Measurements from ENCODE around the gene DAB2.
"Not testable (repeated sequence)": the region's sequence is repeated elsewhere in the genome, so short reads cannot be mapped to it uniquely, and the experiment has no call there.

The DAB2 gene

DNA sequence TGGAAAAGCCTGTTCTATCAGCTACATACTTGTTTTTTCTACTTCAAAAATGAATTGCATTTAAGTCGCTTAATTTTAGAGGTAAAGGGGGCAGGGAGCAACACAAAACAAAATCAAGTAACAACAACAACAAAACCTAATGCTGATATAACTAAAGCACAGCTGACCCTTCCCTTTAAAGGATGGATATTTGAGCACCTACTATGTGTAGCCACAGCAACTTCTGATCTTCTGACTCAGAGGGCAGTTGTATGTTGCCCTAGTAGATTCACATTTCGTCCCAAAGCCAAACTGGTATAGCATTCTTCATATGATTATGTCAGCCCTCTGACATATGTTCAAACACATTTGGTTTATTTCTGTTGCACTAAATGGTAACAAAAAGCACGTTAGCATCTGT is 6.8 kb downstream of the DAB2 start:
- DNase-seq = no peak

DNA sequence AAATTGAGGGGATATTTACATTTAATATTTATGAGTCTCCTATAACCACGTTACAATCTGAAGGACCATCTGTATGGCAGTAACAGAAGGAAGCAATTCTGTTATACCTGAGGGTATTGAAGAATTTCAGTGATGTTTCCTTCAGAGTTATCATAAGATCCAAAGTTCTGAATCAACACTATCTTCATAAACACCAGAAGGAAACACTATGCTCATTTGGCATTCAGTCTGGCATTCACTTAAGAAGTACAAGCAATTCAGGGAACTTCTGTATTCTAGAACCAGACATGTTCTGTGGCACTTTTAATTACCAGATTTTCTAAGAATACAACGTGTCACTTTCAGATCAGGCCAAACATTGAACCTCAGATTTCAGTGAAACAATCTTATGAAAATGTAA is 9.6 kb downstream of the DAB2 start:
- DNase-seq = no peak

DNA sequence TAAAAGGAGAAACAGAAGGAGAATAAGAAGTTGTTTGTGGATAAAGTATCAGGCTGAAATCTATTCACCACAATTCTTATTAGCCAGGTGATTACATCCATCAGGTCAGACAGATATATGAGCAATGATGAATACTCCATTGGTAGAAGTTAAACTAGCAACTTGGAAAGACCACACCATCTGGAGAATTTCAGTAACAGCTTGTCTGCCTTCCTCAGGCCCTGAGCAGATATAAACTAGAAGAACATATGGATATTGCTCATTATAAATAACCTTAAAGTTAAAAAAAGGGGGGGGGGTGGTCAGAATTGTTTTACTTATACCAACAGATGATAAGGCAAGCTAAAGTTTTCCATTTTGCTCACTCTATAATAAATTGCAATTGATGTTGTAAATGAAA is 10.4 kb downstream of the DAB2 start:
- DNase-seq = no peak

DNA sequence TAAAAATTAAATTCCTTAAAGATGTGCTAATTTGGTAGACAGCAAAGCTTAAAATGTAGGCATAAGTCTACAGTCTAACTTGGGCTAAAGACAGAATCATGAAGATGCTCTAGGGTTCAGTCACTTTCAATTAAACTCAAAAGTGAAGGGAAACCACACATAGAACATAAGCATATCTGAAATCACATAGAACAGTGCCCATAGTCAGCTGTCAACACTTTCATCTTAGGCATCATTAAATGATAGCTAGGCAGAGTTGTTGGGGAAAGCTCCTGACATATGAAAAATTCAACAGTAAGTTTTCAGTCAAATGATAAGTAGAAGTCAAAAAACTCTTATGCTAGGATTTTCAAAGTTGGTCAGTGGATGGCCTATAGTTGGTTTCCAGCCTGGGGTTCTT is 11.0 kb downstream of the DAB2 start:
- DNase-seq = no peak

DNA sequence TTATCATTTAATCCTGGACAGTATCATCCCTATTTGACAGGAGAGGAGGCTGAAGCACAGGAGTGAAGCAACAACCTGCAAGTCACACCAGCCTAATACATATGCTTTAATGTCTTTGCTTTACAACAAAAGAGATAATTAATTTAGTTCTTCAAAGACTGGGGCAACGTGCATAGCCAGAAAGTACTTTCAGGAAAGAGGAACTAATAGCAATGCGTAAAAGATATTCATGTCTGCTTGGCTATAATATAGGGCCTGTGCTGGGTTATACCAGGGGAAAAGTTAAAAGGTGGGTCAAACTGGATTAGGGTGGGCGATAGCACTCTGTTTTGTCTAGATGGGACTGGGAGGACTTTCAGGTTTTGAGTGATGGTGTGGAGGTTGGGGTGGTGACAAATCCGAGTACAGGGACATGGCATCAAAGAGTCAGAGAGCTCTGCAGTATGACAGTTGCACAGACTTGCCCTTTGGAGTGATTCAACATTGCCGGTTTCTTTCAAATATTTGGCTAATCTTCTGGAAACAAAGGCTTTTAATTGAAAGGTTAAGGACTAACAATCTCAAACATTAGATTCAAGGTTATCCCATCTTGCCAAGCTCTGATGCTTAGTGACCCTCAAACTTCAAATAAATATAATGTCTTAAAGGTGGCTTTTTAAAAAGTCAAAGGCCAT is 11.9 kb downstream of the DAB2 start:
- DNase-seq = no peak

DNA sequence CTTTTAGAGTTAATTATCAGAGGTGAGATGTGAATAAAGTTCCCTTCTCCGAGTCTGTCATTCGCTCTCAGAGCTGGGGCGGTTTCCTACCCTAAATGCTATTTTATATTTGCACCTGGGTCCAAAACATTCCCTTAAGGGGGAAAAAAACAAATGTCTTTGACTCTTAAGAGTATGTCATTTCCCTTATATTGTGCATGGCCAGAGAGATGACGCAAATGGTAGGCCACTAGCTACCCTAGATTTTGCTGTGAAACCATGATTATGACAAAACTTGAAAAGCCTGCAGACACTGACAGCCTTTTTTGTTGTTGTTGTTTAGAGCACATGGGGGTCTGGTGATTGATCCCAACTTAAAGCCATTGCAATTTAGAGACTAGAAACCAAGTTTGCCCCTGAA is 12.8 kb downstream of the DAB2 start:
- no peak for DNase-seq

DNA sequence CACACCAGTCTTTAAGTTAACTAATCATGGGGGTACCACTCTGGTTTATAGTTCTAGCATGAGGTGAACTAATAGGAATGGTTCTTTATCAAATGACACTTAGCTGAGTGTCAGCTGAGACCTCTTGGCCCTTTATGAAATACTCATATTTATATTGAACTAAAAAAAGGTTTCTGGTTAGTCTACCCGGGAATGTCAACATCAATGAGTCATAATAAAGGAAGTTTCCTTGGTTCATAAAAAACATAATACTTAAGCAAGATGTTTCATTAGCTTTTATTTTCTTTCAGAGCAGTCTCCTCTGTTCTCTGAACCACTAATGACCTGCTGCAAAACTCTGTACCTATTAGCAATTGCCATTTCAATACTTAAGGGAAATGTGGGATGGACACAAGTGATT is 13.7 kb downstream of the DAB2 start:
- no peak for DNase-seq

DNA sequence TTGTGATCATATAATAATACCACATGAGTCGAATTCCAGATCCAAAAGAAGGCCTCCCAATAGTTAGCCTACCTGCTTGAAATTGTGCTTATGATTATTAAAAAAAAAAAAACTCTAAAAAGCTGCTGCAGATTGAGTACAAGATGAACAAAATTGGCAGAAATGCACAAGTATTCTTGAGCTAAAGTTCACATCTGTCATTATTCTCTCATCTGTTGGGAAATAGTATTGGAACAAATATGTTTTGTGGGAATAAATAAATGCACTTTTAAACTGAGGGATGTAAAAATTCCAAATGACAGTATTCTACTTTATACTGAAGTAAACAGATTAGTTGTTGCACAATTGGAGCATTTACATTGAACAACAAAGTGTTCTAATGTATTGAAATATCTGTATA is 15.7 kb downstream of the DAB2 start:
- no peak for DNase-seq

DNA sequence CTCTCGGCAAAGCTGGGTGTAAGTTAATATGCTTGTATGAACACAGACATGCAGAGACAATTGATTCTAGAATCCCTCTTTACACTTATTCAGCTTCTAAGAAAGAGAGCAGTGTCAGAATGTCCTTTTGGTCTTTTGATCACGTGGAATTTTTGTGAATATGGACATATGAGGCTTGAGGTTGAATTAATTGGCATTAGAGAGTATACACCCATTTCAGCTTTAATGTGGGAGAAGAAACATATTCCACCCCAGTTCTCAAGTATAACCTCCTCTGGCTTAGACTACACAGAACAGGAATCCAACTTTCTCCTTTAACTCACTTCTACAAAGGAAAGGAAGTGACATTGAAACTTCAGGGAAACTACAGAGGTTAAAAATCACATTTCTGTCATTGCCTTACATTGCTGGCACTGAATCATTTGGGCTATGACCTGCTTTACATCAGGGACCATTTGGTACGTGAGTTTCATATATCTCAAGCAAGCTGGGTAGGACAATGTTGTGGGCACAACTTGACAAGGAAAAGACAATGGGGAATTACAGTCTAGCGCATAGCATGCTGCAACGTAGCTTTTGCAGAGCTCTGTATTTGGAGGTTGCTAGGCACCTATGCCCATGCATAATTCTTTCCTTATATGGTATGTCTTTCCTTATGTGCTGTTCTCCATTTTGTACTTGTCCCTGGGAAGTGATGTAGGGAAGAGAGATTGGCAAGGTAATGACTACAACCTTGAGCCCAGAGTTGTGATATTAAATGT is 19.5 kb downstream of the DAB2 start:
- DNase-seq = no peak

DNA sequence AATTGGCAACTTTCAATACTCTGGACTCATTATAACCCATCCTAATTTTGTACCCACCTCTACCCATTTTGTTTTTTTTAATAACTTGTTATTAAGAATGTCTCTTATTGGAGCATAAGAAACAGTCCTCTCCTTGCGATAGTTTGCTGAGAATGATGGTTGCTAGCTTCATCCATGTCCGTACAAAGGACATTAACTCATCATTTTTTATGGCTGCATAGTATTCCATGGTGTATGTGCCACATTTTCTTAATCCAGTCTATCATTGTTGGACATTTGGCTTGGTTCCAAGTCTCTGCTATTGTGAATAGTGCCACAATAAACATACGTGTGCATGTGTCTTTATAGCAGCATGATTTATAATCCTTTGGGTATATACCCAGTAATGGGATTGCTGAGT is 21.0 kb downstream of the DAB2 start:
- not testable (repeated sequence) for DNase-seq

DNA sequence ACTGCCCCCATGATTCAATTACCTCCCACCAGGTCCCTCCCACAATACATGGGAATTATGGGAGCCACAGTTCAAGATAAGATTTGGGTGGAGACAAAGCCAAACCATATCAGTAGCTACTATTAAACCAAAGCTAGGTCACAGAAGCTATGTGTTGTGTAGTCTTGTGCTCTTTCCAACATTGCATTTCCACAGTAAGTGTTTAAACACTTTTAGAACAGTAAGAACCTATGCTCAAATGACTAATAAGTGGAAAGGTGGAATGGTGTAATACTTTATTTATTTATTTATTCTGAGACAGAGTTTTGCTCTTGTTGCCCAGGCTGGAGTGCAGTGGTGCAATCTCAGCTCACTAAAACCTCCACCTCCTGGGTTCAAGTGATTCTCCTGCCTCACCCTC is 22.6 kb downstream of the DAB2 start:
- DNase-seq = not testable (repeated sequence)

DNA sequence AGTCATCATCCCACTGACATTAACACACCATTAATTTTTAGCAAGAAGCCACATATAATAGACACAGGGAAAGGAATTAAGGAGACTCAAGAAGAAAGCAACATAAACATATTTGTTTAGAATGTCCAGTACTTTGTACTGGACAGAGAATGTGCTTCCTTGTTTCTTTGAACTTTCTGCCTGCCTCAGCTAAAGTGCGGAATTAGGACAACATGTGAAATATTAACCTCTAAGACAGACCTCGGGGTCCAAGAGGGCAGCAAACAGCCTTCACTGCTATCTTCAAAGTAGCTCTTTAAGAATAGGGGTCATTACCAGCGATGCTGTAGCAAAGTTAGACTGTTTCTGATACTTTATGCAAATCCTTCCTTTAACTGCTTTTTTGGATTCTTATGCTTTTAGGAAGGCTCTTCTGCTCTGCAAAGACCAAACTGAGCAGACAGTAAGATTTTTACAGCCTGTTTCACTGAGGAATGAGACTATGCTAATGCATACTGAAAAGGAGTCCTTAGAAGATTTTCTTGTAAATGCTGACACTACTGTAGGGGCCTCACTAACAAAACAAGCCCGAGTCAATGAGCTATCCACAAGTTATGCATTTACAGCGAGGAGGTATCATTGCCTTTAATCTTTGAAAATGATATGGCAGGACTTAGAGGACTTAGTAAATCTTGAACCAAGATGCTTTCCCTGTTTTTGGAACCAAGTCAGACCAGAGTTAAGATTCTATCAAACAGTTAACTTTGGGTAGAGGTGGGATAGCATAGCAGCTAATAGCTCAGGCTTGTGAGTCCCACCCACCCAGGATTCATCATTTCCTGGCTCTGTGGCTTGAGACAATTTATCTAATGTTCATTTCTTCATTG is 23.8 kb downstream of the DAB2 start:
- no peak for DNase-seq

DNA sequence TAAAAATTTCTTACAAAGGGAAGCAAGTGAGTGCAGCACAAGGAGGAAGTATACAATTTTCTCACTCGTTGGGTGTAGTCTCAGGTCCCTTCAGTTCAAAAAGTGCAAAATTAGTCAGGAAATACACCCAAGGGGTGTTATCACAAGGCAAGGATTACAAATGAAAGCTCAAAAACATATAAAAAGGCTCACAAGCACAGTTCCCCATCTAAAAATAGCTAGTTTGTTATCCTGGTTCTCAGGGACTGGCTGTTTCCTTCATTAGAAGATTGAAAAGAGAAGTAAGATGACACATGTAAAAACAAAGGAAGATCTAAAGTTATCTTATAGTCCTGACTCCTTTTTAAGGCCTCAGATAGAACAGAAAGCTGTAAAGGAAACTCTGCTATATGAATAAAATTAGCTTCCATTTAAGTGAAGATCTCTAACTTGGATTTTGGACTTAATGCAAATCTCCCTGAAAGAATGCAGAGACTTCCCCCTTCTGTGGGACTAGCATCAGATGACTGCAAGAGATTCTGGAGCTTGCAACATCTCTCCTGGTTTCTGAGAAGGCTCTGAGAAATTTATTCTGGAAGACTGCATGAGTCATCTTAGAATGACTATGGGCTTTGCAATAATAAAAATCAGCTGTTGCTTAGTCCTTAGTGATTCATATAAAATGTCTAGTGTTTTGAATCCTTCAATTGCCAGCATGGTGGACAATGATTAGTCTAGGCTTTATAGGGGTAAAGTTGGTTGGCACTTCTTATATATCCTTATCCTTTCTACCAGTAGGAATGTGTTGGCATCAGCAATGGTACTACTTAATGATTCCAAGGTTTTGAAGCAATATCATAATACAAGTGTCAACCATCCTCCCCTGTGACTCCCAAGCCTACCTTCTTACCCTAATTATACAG is 25.4 kb downstream of the DAB2 start:
- DNase-seq = no peak

DNA sequence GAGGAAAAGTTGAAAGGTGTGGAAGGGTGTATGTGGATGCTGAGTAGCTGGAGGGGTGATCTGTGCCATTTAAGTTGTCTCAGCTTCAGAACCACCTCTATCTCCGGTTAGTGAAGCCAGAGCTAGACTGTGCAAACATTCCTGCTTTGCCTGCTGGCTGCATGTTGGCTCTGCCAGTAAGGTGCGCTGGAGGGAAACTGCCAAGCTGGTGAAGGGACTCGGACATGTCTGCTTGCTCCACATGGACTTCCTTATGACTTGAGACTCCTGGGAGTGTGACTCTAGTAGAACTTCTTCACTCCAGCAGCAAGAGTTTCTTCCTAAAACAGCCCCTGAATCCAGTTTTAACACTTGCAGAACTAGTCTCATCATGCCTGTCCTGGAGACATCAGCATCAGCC is 27.9 kb downstream of the DAB2 start:
- DNase-seq = no peak

DNA sequence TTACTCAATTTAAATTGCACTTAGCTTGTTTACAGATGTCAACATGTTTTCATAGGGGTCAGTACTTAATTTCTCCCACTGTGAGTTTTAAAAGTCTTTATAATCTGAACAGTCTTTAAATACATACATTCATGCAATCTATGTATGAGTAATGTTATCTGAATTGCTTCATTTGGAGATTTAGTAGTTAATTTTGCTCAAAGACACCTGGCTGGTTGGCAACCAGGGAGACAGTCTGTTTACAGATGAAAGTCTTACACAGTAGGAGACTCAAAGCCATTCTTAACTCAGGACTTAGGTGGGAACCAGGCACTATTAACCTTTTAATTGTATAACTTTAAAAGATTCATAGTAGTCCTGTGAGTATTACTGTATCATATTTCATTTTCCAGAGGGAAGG is 29.3 kb downstream of the DAB2 start:
- no peak for DNase-seq

DNA sequence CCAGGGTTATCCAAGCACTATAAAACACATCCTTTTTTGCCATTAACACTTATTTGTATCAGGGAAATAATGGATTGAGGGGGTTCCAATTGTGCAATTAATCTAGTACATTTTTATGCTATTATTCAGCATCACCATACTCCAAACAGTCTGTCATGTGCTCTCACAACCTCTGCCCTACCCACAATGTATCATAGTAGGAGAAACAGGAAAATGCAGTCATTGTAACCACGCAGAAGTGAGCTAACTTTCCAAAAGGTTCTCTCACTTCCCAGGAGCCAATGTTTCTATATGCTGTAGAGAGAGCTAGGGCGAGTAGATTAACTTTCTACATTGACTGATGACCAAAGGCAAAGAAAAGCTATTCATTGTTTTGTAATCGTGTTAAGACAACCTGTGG is 29.8 kb downstream of the DAB2 start:
- no peak for DNase-seq

DNA sequence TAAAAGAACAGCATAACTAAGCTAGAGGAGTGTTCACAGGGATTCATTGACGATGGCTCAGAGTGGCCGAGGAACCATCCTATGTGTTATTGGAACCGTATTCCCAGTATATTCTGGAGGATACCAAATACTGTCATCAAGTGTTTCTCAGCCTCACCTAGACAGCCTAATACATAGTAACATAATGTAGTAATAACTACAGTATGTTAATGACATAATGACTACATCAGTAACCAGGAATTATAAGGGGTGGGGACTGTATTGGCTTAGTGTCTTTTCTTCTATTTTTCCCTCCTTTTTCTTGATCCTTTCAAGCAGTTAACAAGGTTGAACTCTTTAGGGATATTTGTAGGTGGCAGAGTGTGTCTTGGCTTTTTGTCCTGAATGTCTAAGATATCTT is 33.8 kb downstream of the DAB2 start:
- DNase-seq = no peak

DNA sequence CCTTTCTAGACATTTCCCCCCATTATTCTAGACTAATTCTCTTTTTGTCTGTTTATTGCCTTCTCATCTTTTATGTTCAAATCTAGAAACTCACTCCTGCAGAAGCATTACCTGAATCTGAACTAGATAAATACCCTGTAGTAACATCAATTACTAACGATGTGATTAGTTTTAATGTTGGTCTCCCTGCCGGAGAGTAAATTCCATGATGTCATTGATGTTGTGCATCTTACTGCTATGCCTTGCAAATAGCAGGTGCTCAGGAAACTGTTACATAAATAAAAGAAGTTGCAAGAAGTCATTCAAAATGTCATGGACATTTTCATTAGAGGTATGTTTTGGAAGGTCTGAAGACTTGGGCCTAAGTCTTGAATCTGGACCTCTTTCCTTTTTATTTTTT is 37.5 kb downstream of the DAB2 start:
- no peak for DNase-seq

DNA sequence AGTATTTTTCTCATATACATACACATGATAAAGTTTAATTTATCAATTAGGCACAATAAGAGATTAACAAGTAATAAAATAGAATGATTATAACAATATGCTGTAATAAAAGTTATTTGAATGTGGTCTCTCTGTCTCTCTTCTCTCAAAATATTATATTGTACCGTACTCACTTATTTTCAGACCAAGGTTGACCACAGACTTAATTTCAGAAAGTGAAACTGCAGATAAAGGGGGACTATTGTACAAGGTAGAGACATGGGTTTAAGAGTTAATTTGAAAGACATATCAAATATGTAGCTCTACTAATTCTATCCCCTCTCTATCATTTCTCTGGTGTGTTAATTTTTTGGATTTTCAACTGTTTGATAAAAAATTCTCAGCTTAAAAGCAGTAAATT is 40.5 kb downstream of the DAB2 start:
- no peak for DNase-seq

DNA sequence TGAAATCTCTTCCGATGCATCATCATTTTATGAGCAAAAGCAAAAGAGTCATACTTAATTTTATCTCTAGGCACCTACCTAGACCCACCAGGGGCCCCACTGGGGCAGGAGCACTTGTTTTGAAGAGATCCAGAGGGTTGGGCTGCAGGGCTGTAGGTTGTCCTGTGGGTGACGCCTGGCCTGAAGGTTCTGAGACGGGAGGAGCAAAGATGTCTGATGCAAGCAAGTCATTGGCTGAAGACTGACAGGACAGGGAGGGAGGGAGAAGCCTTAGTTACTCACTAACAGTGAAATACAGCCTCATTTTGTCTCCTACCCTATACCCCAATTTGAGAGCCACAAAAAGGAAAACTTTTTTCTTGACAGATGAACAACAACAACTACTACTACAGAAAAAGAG is 43.4 kb downstream of the DAB2 start:
- DNase-seq = no peak

DNA sequence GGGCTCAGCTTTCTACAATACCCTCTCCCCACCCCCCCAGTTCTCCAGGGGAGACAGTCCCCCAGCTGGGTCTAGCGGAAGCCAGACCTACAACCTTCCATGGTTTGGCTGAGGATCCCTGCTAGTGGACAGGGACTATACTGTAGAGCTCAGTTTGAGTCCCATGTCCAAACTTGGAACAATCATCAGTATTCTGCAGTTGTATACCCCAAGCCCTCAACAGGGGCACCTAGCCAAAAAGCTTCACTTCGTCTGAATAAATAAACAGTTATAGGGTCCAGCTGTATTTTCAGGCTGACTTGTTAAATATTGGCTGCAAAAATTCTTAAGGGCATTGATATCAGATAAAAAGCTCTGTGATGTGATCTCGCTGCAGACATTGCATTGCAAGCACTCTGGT is 45.1 kb downstream of the DAB2 start:
- DNase-seq = no peak

DNA sequence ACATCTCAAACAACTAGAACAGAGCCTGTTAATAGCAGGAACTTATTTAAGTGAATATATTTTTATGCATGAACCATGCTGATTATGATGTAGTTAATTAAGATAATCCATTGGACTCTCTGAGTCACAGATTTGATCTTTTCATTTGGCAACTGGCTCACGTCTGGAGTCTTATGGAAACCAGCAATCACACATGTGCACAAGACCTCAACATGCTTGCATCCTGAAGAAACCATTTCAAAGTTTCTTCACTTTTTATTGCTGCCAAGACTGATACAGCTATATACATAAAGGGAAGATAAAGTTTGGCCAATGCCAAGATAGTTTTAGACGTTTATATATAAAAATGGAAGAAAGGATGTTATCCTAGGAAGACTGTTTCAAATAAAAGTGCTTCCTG is 47.2 kb downstream of the DAB2 start:
- DNase-seq = no peak

DNA sequence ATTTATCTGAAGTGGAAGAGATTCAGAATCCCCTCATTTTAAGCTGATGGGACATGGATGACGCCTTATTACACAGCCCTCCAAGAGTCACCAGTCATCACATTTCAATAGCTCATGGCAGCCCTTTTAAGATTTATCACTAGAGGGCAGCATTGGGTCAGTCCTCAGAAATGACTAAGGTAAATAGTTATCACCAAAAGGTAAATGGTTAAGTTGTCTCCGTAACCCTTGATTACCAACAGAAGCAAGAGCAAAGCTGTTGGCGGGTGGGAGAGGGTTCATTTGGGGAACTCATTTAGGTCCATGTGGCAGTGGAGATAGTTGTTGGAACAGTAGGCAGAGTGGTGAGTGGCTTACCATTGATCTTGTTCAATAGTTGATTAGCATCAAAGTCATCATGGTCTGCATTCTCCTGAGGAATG is 48.5 kb downstream of the DAB2 start:
- peak; percentile 59 to 70 for DNase-seq
